PC-3 (cell line): ENCODE data around the gene ZC3H4. TPM values are rescaled to one million over a fixed set of nuclear protein-coding genes. Genes with fewer than 3 reads are reported as not detected.

Experiments used
- ATAC-seq: fragments of 200-7000 bp; cut with Tn5 transposase; 2 replicates; pipeline ENCODE4 v1.9.1; 2020; ENCODE audit warnings: mild to moderate bottlenecking, moderate library complexity
- BruUV-seq: library from RNA; stranded (reverse); fragments of 400-500 nt; replicated peaks from 2 replicates; lab custom pipeline; 2021; lab: Mats Ljungman, UMichigan
- CTCF ChIA-PET: fragments of 300-600 bp; sonication (Branson Sonifier 250); formaldehyde crosslinking; loops from one replicate; lab custom pipeline; 2022; ENCODE audit warnings: antibody characterized with exemption; lab: Charles Lee
- POLR2A ChIA-PET: fragments of 300-600 bp; sonication (Branson Sonifier 250); formaldehyde crosslinking; loops from one replicate; lab custom pipeline; 2022; ENCODE audit warnings: antibody characterized with exemption; ENCODE audit not compliant: unreplicated experiment; lab: Charles Lee
- DNase-seq: peaks from one replicate; pipeline ENCODE4 v3.0.0-alpha.2; 2015
- H2AFZ ChIP-seq: fragments of 300-600 bp; sonication (generic); 2 replicates; pipeline ENCODE4 v1.6.0; 2016; ENCODE audit warnings: antibody characterized with exemption, low read length
- H3F3A ChIP-seq: fragments of 300-600 bp; sonication (generic); one replicate; pipeline ENCODE4 v1.6.0; 2017; ENCODE audit warnings: antibody characterized with exemption, low read length, control low read depth, mild to moderate bottlenecking; ENCODE audit not compliant: unreplicated experiment
- H3K27ac ChIP-seq: fragments of 300-600 bp; sonication (generic); 2 replicates; pipeline ENCODE4 v1.5.1; 2016; ENCODE audit warnings: mild to moderate bottlenecking, low read length
- H3K27me3 ChIP-seq: fragments of 300-600 bp; sonication (generic); 2 replicates; pipeline ENCODE4 v1.6.1; 2016; ENCODE audit warnings: low read length, mixed read lengths
- H3K36me3 ChIP-seq: fragments of 300-600 bp; sonication (generic); 2 replicates; pipeline ENCODE4 v1.6.1; 2016; ENCODE audit warnings: low read depth, mixed run types, low read length, mixed read lengths
- H3K4me1 ChIP-seq: fragments of 300-600 bp; sonication (generic); 2 replicates; pipeline ENCODE4 v1.5.1; 2016; ENCODE audit warnings: low read length; ENCODE audit not compliant: insufficient read depth
- H3K4me2 ChIP-seq: fragments of 300-600 bp; sonication (generic); 2 replicates; pipeline ENCODE4 v1.6.0; 2016; ENCODE audit warnings: low read length
- H3K4me3 ChIP-seq: fragments of 300-600 bp; sonication (generic); 2 replicates; pipeline ENCODE4 v1.5.1; 2016; ENCODE audit warnings: mild to moderate bottlenecking, low read length, mixed read lengths
- H3K79me2 ChIP-seq: fragments of 300-600 bp; sonication (generic); 2 replicates; pipeline ENCODE4 v1.6.1; 2017; ENCODE audit warnings: low read length, mixed read lengths
- H3K9ac ChIP-seq: fragments of 300-600 bp; sonication (generic); 2 replicates; pipeline ENCODE4 v1.6.0; 2016; ENCODE audit warnings: mild to moderate bottlenecking, low read length
- H3K9me2 ChIP-seq: fragments of 300-600 bp; sonication (generic); replicated peaks from 2 replicates; pipeline ENCODE4 v1.6.1; 2016; ENCODE audit warnings: mixed run types, low read length, mixed read lengths
- H3K9me3 ChIP-seq: fragments of 300-600 bp; sonication (generic); 2 replicates; pipeline ENCODE4 v1.6.1; 2016; ENCODE audit warnings: low read length, mixed read lengths
- H4K20me1 ChIP-seq: fragments of 300-600 bp; sonication (generic); 2 replicates; pipeline ENCODE4 v1.6.1; 2016; ENCODE audit warnings: low read length, mixed read lengths
- CTCF ChIP-seq: fragments of 300-600 bp; sonication (generic); conservative IDR thresholded peaks from 2 replicates; pipeline ENCODE4 v1.5.1; 2017; ENCODE audit warnings: antibody characterized with exemption, low read depth, mild to moderate bottlenecking, low read length
- EZH2 ChIP-seq: fragments of 300-600 bp; sonication (generic); IDR thresholded peaks from one replicate; pipeline ENCODE4 v1.6.1; 2017; ENCODE audit warnings: antibody characterized with exemption, mild to moderate bottlenecking, low read length; ENCODE audit not compliant: unreplicated experiment
- EZH2phosphoT487 ChIP-seq: fragments of 300-600 bp; sonication (generic); IDR thresholded peaks from 2 replicates; pipeline ENCODE4 v1.6.1; 2018; ENCODE audit warnings: mild to moderate bottlenecking, antibody characterized with exemption, low read length, borderline replicate concordance
- intact Hi-C: fragments of 100-400 bp; cut with micrococcal nuclease; formaldehyde crosslinking; loops from 2 replicates; pipeline ENCODE4 v1.9.0; 2023
- total RNA-seq: library from RNA; depleted of rRNA; stranded (reverse); fragments of >200 nt; gene quantifications from 2 replicates; pipeline ENCODE4 v1.2.3, GENCODE V29; 2014

Gene ZC3H4
- total RNA-seq, 1 experiment from 2014 or later, result 13.4 TPM

- Histone ChIP-seq H3K9me2 (no peaks in the 10 kb centered on the region), H3K36me3 (no peaks in the 10 kb centered on the region; the same call in 1 of the 2 replicates), H3K27ac (no peak overlapping the region), H4K20me1 (no peaks in the 10 kb centered on the region), H3K4me1 (no peaks in the 10 kb centered on the region), H3K9me3 (no peaks in the 10 kb centered on the region), H3F3A (no peaks in the 10 kb centered on the region), H3K9ac (no peak overlapping the region), H2AFZ (no peak overlapping the region), H3K79me2 (no peaks in the 10 kb centered on the region), H3K27me3 (no peaks in the 10 kb centered on the region), H3K4me3 (no peak overlapping the region), H3K4me2 (no peak overlapping the region)
- ATAC-seq (no peak), DNase-seq (no peak)
- intact Hi-C loops, result no loop called here
- ChIA-PET CTCF (no interaction called here), POLR2A (no interaction called here)
- no peak for TF ChIP-seq CTCF
- TF ChIP-seq EZH2, result no peak
- no peak for TF ChIP-seq EZH2phosphoT487
- BruUV-seq, result no TSS peak
These were observed 43.8 kb downstream of the ZC3H4 start for GRCh38 chr19:47069795-47070194.

DNA sequence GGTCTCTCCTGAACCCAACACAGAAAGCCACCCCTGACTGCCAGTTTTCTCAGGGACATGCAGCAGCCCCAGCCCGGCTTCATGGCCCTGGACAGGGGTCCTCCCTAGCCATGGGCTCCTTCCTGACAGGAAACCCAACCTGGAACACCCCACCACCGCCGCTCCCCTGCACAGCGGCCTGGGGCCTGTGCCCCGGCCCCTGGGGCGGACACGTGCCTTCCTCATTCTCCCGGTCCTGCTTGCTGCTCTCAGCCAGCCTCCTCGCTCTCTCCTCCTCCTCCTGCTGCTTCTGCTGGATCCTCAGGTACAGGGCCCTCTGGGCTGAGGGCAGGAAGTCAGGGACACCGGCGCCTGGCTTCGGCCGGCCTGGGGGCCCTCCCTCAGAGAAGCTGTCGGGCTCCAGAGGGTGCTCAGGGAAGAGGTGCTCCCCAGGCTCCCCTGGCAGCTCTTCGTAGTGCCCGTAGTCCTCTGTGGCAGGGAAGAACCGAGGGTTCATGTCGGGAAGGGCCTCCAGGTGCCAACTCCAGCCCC, 44.6 kb downstream of the ZC3H4 start:
- CTCF ChIA-PET, result no interaction called here
- Histone ChIP-seq H3K9ac (no peak overlapping the region), H3K27ac (no peak overlapping the region), H3K4me3 (no peak overlapping the region), H3K4me2 (no peak overlapping the region), H3K9me3 (no peaks in the 10 kb centered on the region), H3K27me3 (no peaks in the 10 kb centered on the region), H2AFZ (no peak overlapping the region), H3K9me2 (no peaks in the 10 kb centered on the region), H4K20me1 (no peaks in the 10 kb centered on the region), H3K36me3 (no peaks in the 10 kb centered on the region; the same call in 1 of the 2 replicates), H3K4me1 (no peaks in the 10 kb centered on the region), H3K79me2 (no peaks in the 10 kb centered on the region), H3F3A (no peaks in the 10 kb centered on the region)
- POLR2A ChIA-PET, result no interaction called here
- no peak for ATAC-seq
- TF ChIP-seq CTCF, result no peak
- TF ChIP-seq EZH2, result no peak
- no peak for TF ChIP-seq EZH2phosphoT487
- BruUV-seq, result no TSS peak
- no peak for DNase-seq
- intact Hi-C loops, result no loop called here

DNA sequence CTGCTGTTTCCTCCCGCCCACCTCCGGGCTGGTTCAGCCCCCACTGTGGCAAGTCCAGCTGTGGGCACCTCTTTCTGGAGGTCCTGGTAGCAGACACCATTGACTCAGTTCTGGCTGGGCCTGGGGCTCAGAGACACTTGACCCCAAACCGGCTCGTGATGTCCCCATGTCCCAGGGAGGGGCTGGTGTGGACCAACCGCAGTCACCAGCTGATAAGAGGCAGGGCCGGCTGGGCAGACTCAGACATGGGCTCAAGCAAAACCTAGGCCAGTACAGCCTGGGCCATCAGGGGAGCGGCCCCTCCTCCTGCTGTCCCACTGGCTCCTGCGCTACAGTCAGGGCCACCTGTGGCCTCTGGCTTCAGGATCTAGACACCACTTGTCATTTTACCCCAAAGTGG, 45.3 kb downstream of the ZC3H4 start:
- Histone ChIP-seq H4K20me1 (no peaks in the 10 kb centered on the region), H3K9me2 (no peaks in the 10 kb centered on the region), H3F3A (no peaks in the 10 kb centered on the region), H3K4me2 (no peak overlapping the region), H3K4me1 (no peaks in the 10 kb centered on the region), H3K4me3 (no peak overlapping the region), H3K36me3 (no peaks in the 10 kb centered on the region; the same call in 1 of the 2 replicates), H3K9ac (no peak overlapping the region), H3K79me2 (no peaks in the 10 kb centered on the region), H3K27ac (no peak overlapping the region), H3K27me3 (no peaks in the 10 kb centered on the region), H3K9me3 (no peaks in the 10 kb centered on the region), H2AFZ (no peak overlapping the region)
- ATAC-seq (no peak), DNase-seq (no peak)
- POLR2A ChIA-PET, result no interaction called here
- no TSS peak for BruUV-seq
- intact Hi-C loops, result no loop called here
- CTCF ChIA-PET, result no interaction called here
- TF ChIP-seq CTCF (no peak), EZH2 (no peak), EZH2phosphoT487 (no peak)
